Astrocyte of the cerebellum (primary cell): Measurements from ENCODE around the gene CAPN12.

Experiments
- DNase-seq: peaks from one replicate; pipeline ENCODE4 v3.0.0-alpha.2; 2011; ENCODE audit warnings: low read depth
- H3K4me3 ChIP-seq: 2 replicates; pipeline ENCODE4 v1.5.1; 2011; ENCODE audit warnings: mild to moderate bottlenecking, low read depth, low read length, moderate library complexity
- in situ Hi-C: cut with HindIII; loops from 2 replicates; pipeline ENCODE4 v1.10.0; 2017; ENCODE audit warnings: low sequenced_read_pairs
- TF ChIP-seq, protein P1 (sequence below): IDR thresholded peaks from 2 replicates; pipeline ENCODE4 v1.5.1; 2012; ENCODE audit warnings: low read length, low read depth, moderate library complexity, mild to moderate bottlenecking; ENCODE audit errors: missing control alignments

CAPN12 gene

GRCh38 chr19:38727868-38728660 lies 16.2 kb downstream of the CAPN12 start:
- in situ Hi-C loops: no loop called here
- DNase-seq: no peak
- TF ChIP-seq, protein P1, sequence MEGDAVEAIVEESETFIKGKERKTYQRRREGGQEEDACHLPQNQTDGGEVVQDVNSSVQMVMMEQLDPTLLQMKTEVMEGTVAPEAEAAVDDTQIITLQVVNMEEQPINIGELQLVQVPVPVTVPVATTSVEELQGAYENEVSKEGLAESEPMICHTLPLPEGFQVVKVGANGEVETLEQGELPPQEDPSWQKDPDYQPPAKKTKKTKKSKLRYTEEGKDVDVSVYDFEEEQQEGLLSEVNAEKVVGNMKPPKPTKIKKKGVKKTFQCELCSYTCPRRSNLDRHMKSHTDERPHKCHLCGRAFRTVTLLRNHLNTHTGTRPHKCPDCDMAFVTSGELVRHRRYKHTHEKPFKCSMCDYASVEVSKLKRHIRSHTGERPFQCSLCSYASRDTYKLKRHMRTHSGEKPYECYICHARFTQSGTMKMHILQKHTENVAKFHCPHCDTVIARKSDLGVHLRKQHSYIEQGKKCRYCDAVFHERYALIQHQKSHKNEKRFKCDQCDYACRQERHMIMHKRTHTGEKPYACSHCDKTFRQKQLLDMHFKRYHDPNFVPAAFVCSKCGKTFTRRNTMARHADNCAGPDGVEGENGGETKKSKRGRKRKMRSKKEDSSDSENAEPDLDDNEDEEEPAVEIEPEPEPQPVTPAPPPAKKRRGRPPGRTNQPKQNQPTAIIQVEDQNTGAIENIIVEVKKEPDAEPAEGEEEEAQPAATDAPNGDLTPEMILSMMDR: no peak
- H3K4me3 ChIP-seq: no peak overlapping the region

GRCh38 chr19:38727306-38727867 lies 16.9 kb downstream of the CAPN12 start:
- in situ Hi-C loops: no loop called here

DNA sequence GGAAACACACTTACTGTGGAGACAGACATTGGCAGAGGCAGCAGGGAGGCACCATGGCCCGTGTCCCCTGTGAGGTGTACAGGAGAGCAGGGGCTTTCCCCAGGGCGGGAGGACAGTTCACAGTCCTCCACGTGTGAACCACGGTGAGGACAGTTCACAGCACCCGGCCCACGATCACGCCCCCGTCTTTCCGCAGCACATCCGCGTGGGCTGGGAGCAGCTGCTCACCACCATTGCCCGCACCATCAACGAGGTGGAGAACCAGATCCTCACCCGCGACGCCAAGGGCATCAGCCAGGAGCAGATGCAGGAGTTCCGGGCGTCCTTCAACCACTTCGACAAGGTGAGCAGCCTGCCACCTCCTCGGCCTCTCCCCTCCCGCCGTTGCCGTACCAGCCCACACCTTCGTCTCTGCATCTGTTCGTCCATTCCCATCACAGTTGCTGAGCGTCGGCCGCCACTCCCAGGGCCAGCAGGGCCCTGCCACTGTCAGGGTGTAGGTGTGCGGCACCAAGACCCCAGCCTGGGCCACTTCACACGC lies 17.4 kb downstream of the CAPN12 start:
- in situ Hi-C loops: no loop called here
- DNase-seq: no peak
- no peak overlapping the region for H3K4me3 ChIP-seq
- TF ChIP-seq, protein P1: no peak

More at GRCh38 chr19:38727306-38727867, 16.9 kb downstream of the CAPN12 start:
- TF ChIP-seq, protein P1: no peak
- no peak overlapping the region for H3K4me3 ChIP-seq
- DNase-seq: no peak

DNA sequence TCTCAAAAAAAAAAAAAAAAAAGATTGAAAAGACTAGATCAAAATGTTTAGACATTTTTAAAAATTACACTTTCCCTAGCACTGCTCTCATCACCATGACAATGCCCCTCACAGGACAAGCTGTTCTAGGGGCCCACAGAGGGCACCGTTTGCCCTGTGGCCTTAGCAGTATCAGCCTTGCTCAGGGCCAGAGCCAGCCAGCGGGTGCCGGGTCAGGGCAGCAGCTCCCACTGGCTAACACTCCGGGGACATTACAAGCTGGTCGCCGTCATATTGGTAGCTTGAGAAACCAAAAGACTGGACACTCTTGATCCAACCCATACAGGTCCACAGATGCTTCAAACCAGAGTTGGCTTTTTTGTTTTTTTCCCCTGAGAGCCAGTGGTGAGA lies 18.0 kb downstream of the CAPN12 start:
- in situ Hi-C loops: no loop called here
- no peak for DNase-seq
- TF ChIP-seq, protein P1: no peak
- no peak overlapping the region for H3K4me3 ChIP-seq

- TF ChIP-seq, protein P1: no peak
- in situ Hi-C loops: no loop called here
- DNase-seq: no peak
- no peak overlapping the region for H3K4me3 ChIP-seq
Measured at GRCh38 chr19:38725469-38726283, 18.6 kb downstream of the CAPN12 start.
